H1 (cell line): Measurements from ENCODE around the gene SLC8A3. TPM values are rescaled to one million over a fixed set of nuclear protein-coding genes. Genes with fewer than 3 reads are reported as not detected.

Experiments used
- CREB1 ChIP-seq: IDR thresholded peaks from 2 replicates; pipeline ENCODE4 v1.6.1; 2012; ENCODE audit warnings: inconsistent platforms
- KDM5A ChIP-seq: fragments of 200-600 bp; IDR thresholded peaks from 2 replicates; pipeline ENCODE4 v1.7.1; 2012; ENCODE audit warnings: mild to moderate bottlenecking, low read length, inconsistent platforms, mixed read lengths
- NANOG ChIP-seq: IDR thresholded peaks from 2 replicates; pipeline ENCODE4 v1.6.1; 2011; ENCODE audit warnings: low read length, low read depth, mild to moderate bottlenecking, inconsistent platforms; ENCODE audit not compliant: insufficient read depth, poor library complexity, severe bottlenecking
- polyA plus RNA-seq, 7 experiments: library from polyadenylated mRNA; depleted of rRNA in 3 of 7; stranded (reverse) in 5 of 7; unstranded in 2 of 7; fragments of >200 nt in 5 of 7; fragments of 200-250 nt in 2 of 7; gene quantifications; 1 replicate in 5 of 7; 2 replicates in 1 of 7; 4 replicates in 1 of 7; pipeline versions ENCODE4 v1.2.1 to v1.2.3, GENCODE V29; 2011 to 2013; ENCODE audit warnings: missing spikeins in 2 of 7, mixed read lengths in 2 of 7
- total RNA-seq: library from RNA; stranded (reverse); fragmentation: NEBNext Ultra II Directional; extraction: Animal tissue kit (Norgen Biotek cat#: 25700); gene quantifications from 2 replicates; pipeline ENCODE4 v1.2.1, GENCODE V29; 2021
- TF ChIP-seq, protein P1 (sequence below): IDR thresholded peaks from 2 replicates; pipeline ENCODE4 v1.6.1; 2012; ENCODE audit warnings: inconsistent platforms

SLC8A3 gene
- total and polyA plus RNA-seq, 2 of the 8 experiments (the other 6 are each of a cell fraction or from before 2014, with no cell fraction given) = 0.38 to 1.1 TPM

DNA sequence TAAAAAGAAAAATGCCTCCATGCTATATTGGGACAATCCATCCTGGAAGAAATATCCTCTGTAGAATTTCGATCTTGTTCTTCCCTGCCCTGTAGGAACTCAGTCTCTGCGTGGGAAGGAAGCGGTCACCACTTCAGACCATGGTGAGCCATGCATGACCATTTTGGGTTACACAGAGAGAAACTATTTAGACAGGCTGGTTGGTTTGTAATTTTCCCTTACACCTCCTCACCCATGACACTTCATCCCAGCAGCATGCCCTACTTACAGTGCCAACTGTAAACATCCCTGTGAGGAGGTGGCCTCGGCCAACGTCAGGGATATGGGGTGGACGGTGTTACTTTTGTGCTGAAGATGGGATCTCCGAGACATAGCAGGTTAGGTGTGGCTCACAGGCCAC is 188.2 kb downstream of the SLC8A3 start (continued):
- TF ChIP-seq NANOG (no peak), CREB1 (no peak), KDM5A (no peak)
- TF ChIP-seq, protein P1, sequence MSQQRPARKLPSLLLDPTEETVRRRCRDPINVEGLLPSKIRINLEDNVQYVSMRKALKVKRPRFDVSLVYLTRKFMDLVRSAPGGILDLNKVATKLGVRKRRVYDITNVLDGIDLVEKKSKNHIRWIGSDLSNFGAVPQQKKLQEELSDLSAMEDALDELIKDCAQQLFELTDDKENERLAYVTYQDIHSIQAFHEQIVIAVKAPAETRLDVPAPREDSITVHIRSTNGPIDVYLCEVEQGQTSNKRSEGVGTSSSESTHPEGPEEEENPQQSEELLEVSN = no peak
